ENCODE data around the gene EXTL1.

EXTL1 gene

GRCh38 chr1:26014179-26014578 is 7.4 kb upstream of the EXTL1 start:
- no peak for TF ChIP-seq CTCF (IDR thresholded peaks at IDR 0.05; ENCODE audit: poor library complexity, severe bottlenecking)
- no peak for DNase-seq (ENCODE audit: low spot score)
- no peaks in the 10 kb centered on the region for H3K4me1 ChIP-seq (ENCODE audit: insufficient read depth, poor library complexity, severe bottlenecking)

GRCh38 chr1:26015358-26015757 is 6.2 kb upstream of the EXTL1 start:
- no peaks in the 10 kb centered on the region for H3K36me3 ChIP-seq (ENCODE audit: low read depth)
- no peak overlapping the region for H3K27ac ChIP-seq (ENCODE audit: poor library complexity, severe bottlenecking)
- DNase-seq (ENCODE audit: low spot score) (no peak), ATAC-seq (ENCODE audit: low read depth) (no peak)
- no peak overlapping the region for H3K4me3 ChIP-seq (ENCODE audit: severe bottlenecking)
- no peak for TF ChIP-seq CTCF (IDR thresholded peaks at IDR 0.05; ENCODE audit: poor library complexity, severe bottlenecking)
- no peaks in the 10 kb centered on the region for H3K27me3 ChIP-seq (ENCODE audit: insufficient read depth, poor library complexity, severe bottlenecking)
- H3K4me1 ChIP-seq (ENCODE audit: insufficient read depth, poor library complexity, severe bottlenecking), result peaks cover 5% of the 10 kb centered on the region
- no peaks in the 10 kb centered on the region for H3K9me3 ChIP-seq (ENCODE audit: severe bottlenecking)

More at GRCh38 chr1:26014179-26014578, 7.4 kb upstream of the EXTL1 start:
- H3K4me3 ChIP-seq (ENCODE audit: severe bottlenecking), result no peak overlapping the region
- H3K36me3 ChIP-seq (ENCODE audit: low read depth), result no peaks in the 10 kb centered on the region
- no peak overlapping the region for H3K27ac ChIP-seq (ENCODE audit: poor library complexity, severe bottlenecking)
- no peaks in the 10 kb centered on the region for H3K9me3 ChIP-seq (ENCODE audit: severe bottlenecking)
- H3K27me3 ChIP-seq (ENCODE audit: insufficient read depth, poor library complexity, severe bottlenecking), result no peaks in the 10 kb centered on the region
- ATAC-seq (ENCODE audit: low read depth), result no peak

GRCh38 chr1:26016258-26016952 is 5.2 kb upstream of the EXTL1 start:
- Histone ChIP-seq H3K4me1 (ENCODE audit: insufficient read depth, poor library complexity, severe bottlenecking) (peaks cover 5% of the 10 kb centered on the region), H3K36me3 (ENCODE audit: low read depth) (no peaks in the 10 kb centered on the region), H3K27ac (ENCODE audit: poor library complexity, severe bottlenecking) (no peak overlapping the region), H3K9me3 (ENCODE audit: severe bottlenecking) (no peaks in the 10 kb centered on the region), H3K4me3 (ENCODE audit: severe bottlenecking) (no peak overlapping the region), H3K27me3 (ENCODE audit: insufficient read depth, poor library complexity, severe bottlenecking) (no peaks in the 10 kb centered on the region)
- no peak for TF ChIP-seq CTCF (IDR thresholded peaks at IDR 0.05; ENCODE audit: poor library complexity, severe bottlenecking)
- ATAC-seq (ENCODE audit: low read depth) (no peak), DNase-seq (ENCODE audit: low spot score) (no peak)

- Histone ChIP-seq H3K27me3 (ENCODE audit: insufficient read depth, poor library complexity, severe bottlenecking) (no peaks in the 10 kb centered on the region), H3K4me3 (ENCODE audit: severe bottlenecking) (no peak overlapping the region), H3K9me3 (ENCODE audit: severe bottlenecking) (no peaks in the 10 kb centered on the region), H3K27ac (ENCODE audit: poor library complexity, severe bottlenecking) (no peak overlapping the region), H3K36me3 (ENCODE audit: low read depth) (no peaks in the 10 kb centered on the region), H3K4me1 (ENCODE audit: insufficient read depth, poor library complexity, severe bottlenecking) (peaks cover 5% of the 10 kb centered on the region)
- ATAC-seq (ENCODE audit: low read depth) (no peak), DNase-seq (ENCODE audit: low spot score) (no peak)
- no peak for TF ChIP-seq CTCF (IDR thresholded peaks at IDR 0.05; ENCODE audit: poor library complexity, severe bottlenecking)
These were observed 4.5 kb upstream of the EXTL1 start for GRCh38 chr1:26016953-26017545.

- Histone ChIP-seq H3K4me3 (ENCODE audit: severe bottlenecking) (no peak overlapping the region), H3K36me3 (ENCODE audit: low read depth) (no peaks in the 10 kb centered on the region), H3K4me1 (ENCODE audit: insufficient read depth, poor library complexity, severe bottlenecking) (peaks cover 5% of the 10 kb centered on the region), H3K9me3 (ENCODE audit: severe bottlenecking) (no peaks in the 10 kb centered on the region), H3K27me3 (ENCODE audit: insufficient read depth, poor library complexity, severe bottlenecking) (no peaks in the 10 kb centered on the region), H3K27ac (ENCODE audit: poor library complexity, severe bottlenecking) (no peak overlapping the region)
- DNase-seq (ENCODE audit: low spot score) (no peak), ATAC-seq (ENCODE audit: low read depth) (no peak)
- no peak for TF ChIP-seq CTCF (IDR thresholded peaks at IDR 0.05; ENCODE audit: poor library complexity, severe bottlenecking)
These were observed 4.0 kb upstream of the EXTL1 start for GRCh38 chr1:26017606-26018005.

Data from RWPE2 (cell line).